WTC11 (cell line): Measurements from ENCODE around the gene RADIL.

Source experiments
- CTCF ChIP-seq: fragments of 200-600 bp; IDR thresholded peaks from 2 replicates; pipeline ENCODE4 v1.8.0; 2022; ENCODE audit warnings: antibody characterized with exemption
- ELF4 ChIP-seq: sonication (generic); formaldehyde crosslinking; IDR thresholded peaks from 2 replicates; pipeline ENCODE4 v1.8.1; 2022; ENCODE audit warnings: low read depth, mild to moderate bottlenecking, moderate library complexity, missing genetic modification reagents
- ETV6 ChIP-seq: sonication (generic); formaldehyde crosslinking; IDR thresholded peaks from 2 replicates; pipeline ENCODE4 v1.8.1; 2022; ENCODE audit warnings: mild to moderate bottlenecking, missing genetic modification reagents
- FOXJ3 ChIP-seq: sonication (generic); formaldehyde crosslinking; IDR thresholded peaks from 2 replicates; pipeline ENCODE4 v1.9.0; 2021; ENCODE audit warnings: missing genetic modification reagents, mild to moderate bottlenecking, borderline replicate concordance
- JUN ChIP-seq: sonication (generic); formaldehyde crosslinking; IDR thresholded peaks from 2 replicates; pipeline ENCODE4 v1.8.0; 2023; ENCODE audit warnings: mild to moderate bottlenecking, missing genetic modification reagents
- MXD4 ChIP-seq: fragments of 250-450 bp; sonication (Bioruptor Pico); IDR thresholded peaks from 2 replicates; pipeline ENCODE4 v1.8.0; 2021; ENCODE audit warnings: mild to moderate bottlenecking, moderate library complexity, borderline replicate concordance
- NFE2L1 ChIP-seq: sonication (generic); formaldehyde crosslinking; IDR thresholded peaks from 2 replicates; pipeline ENCODE4 v1.8.1; 2023; ENCODE audit warnings: missing genetic modification reagents
- NFYB ChIP-seq: sonication (generic); formaldehyde crosslinking; conservative IDR thresholded peaks from 2 replicates; pipeline ENCODE4 v1.8.0; 2022; ENCODE audit warnings: low read depth, missing genetic modification reagents
- NR1H2 ChIP-seq: sonication (generic); formaldehyde crosslinking; IDR thresholded peaks from 2 replicates; pipeline ENCODE4 v1.9.0; 2021; ENCODE audit warnings: mild to moderate bottlenecking, moderate library complexity, missing genetic modification reagents
- PREB ChIP-seq: sonication (generic); formaldehyde crosslinking; IDR thresholded peaks from 2 replicates; pipeline ENCODE4 v1.8.1; 2022; ENCODE audit warnings: mild to moderate bottlenecking, missing genetic modification reagents, moderate library complexity, borderline replicate concordance
- USF1 ChIP-seq: sonication (generic); formaldehyde crosslinking; IDR thresholded peaks from 2 replicates; pipeline ENCODE4 v1.8.0; 2022; ENCODE audit warnings: mild to moderate bottlenecking, missing genetic modification reagents
- ZMAT4 ChIP-seq: fragments of 250-450 bp; sonication (Bioruptor Pico); IDR thresholded peaks from 2 replicates; pipeline ENCODE4 v1.9.0; 2021; ENCODE audit warnings: mild to moderate bottlenecking
- ZNF281 ChIP-seq: sonication (generic); formaldehyde crosslinking; IDR thresholded peaks from 2 replicates; pipeline ENCODE4 v1.8.0; 2023; ENCODE audit warnings: mild to moderate bottlenecking, missing genetic modification reagents
- ZNF671 ChIP-seq: fragments of 250-450 bp; sonication (Bioruptor Pico); IDR thresholded peaks from 2 replicates; pipeline ENCODE4 v1.8.0; 2021; ENCODE audit warnings: mild to moderate bottlenecking

- TF ChIP-seq CTCF (no peak), JUN (CRISPR knock-in tag) (no peak), ELF4 (CRISPR knock-in tag) (no peak), ZNF281 (no peak), ZMAT4 (no peak), USF1 (CRISPR knock-in tag) (no peak), FOXJ3 (CRISPR knock-in tag) (no peak), ZNF671 (no peak), MXD4 (CRISPR knock-in tag) (no peak), ETV6 (CRISPR knock-in tag) (no peak), NFYB (CRISPR knock-in tag) (no peak), NFE2L1 (no peak), NR1H2 (CRISPR knock-in tag) (no peak), PREB (CRISPR knock-in tag) (no peak)
Measured at GRCh38 chr7:4862156-4862555, 21.4 kb downstream of the RADIL start.
